ENCODE data around the gene ZIC2. TPM values are rescaled to one million over a fixed set of nuclear protein-coding genes. Genes with fewer than 3 reads are reported as not detected.

The ZIC2 gene
- total RNA-seq, 1 donor from 2014 or later, result 1.8 TPM

- peaks cover 58% of the 10 kb centered on the region for H3K27me3 ChIP-seq (ENCODE audit: insufficient read depth, low read length)
- H3K36me3 ChIP-seq (ENCODE audit: insufficient read depth, low read length), result no peaks in the 10 kb centered on the region
- Mint-ChIP-seq H3K36me3 (ENCODE audit: low read depth, unreplicated experiment) (no peaks in the 10 kb centered on the region), H3K4me1 (ENCODE audit: low read depth, unreplicated experiment) (peaks cover 9% of the 10 kb centered on the region), H3K27ac (ENCODE audit: unreplicated experiment) (no peak overlapping the region), H3K4me3 (ENCODE audit: unreplicated experiment) (no peak overlapping the region), H3K9me3 (ENCODE audit: unreplicated experiment) (peaks cover 8% of the 10 kb centered on the region), H3K27me3 (ENCODE audit: low read depth, unreplicated experiment) (peaks cover 83% of the 10 kb centered on the region)
- no peak for DNase-seq (ENCODE audit: low read depth)
- no peaks in the 10 kb centered on the region for H4K20me1 ChIP-seq (ENCODE audit: insufficient read depth, low read length)
- no peaks in the 10 kb centered on the region for H3K4me1 ChIP-seq (ENCODE audit: insufficient read depth, low read length)
- H3K9me3 ChIP-seq (ENCODE audit: insufficient read depth, low read depth, low read length), result no peaks in the 10 kb centered on the region
- no peak for FAIRE-seq
- H3K27ac ChIP-seq (ENCODE audit: low read depth, low read length), result no peak overlapping the region
- no peak overlapping the region for H2AFZ ChIP-seq (ENCODE audit: low read depth, low read length)
- peaks cover 2% of the 10 kb centered on the region for H3K79me2 ChIP-seq (ENCODE audit: insufficient read depth, low read length)
- no peak overlapping the region for H3K4me3 ChIP-seq (ENCODE audit: insufficient read depth, low read depth, low read length)
- no peak for TF ChIP-seq EZH2 (IDR thresholded peaks at IDR 0.05; ENCODE audit: insufficient read depth, low read length)
- no peak for TF ChIP-seq CTCF (IDR thresholded peaks at IDR 0.05; ENCODE audit: insufficient read depth, low read depth, low read length)
- peak overlapping the region; percentile 7 for H3K4me2 ChIP-seq (ENCODE audit: low read length)
- H3K9ac ChIP-seq (ENCODE audit: low read length), result no peak overlapping the region
Measured at GRCh38 chr13:99992949-99993351, 11.4 kb downstream of the ZIC2 start.

GRCh38 chr13:99993660-99994637, 12.4 kb downstream of the ZIC2 start:
- H3K27ac ChIP-seq (ENCODE audit: low read depth, low read length), result no peak overlapping the region
- no peaks in the 10 kb centered on the region for H4K20me1 ChIP-seq (ENCODE audit: insufficient read depth, low read length)
- H3K9me3 ChIP-seq (ENCODE audit: insufficient read depth, low read depth, low read length), result no peaks in the 10 kb centered on the region
- H3K79me2 ChIP-seq (ENCODE audit: insufficient read depth, low read length), result no peaks in the 10 kb centered on the region
- no peak overlapping the region for H3K27ac Mint-ChIP-seq (ENCODE audit: unreplicated experiment)
- H3K4me1 ChIP-seq (ENCODE audit: insufficient read depth, low read length), result no peaks in the 10 kb centered on the region
- no peak overlapping the region for H3K4me3 ChIP-seq (ENCODE audit: insufficient read depth, low read depth, low read length)
- H2AFZ ChIP-seq (ENCODE audit: low read depth, low read length), result no peak overlapping the region
- peak overlapping the region; percentile 28 for H3K4me2 ChIP-seq (ENCODE audit: low read length)
- no peak overlapping the region for H3K4me3 Mint-ChIP-seq (ENCODE audit: unreplicated experiment)
- H3K4me1 Mint-ChIP-seq (ENCODE audit: low read depth, unreplicated experiment), result peaks cover 9% of the 10 kb centered on the region
- no peak for TF ChIP-seq EZH2 (IDR thresholded peaks at IDR 0.05; ENCODE audit: insufficient read depth, low read length)
- no peak for TF ChIP-seq CTCF (IDR thresholded peaks at IDR 0.05; ENCODE audit: insufficient read depth, low read depth, low read length)
- H3K36me3 Mint-ChIP-seq (ENCODE audit: low read depth, unreplicated experiment), result no peaks in the 10 kb centered on the region
- no peaks in the 10 kb centered on the region for H3K36me3 ChIP-seq (ENCODE audit: insufficient read depth, low read length)
- H3K27me3 ChIP-seq (ENCODE audit: insufficient read depth, low read length), result peaks cover 59% of the 10 kb centered on the region
- H3K9ac ChIP-seq (ENCODE audit: low read length), result no peak overlapping the region
- no peak for FAIRE-seq
- peaks cover 8% of the 10 kb centered on the region for H3K9me3 Mint-ChIP-seq (ENCODE audit: unreplicated experiment)
- DNase-seq (ENCODE audit: low read depth), result no peak
- H3K27me3 Mint-ChIP-seq (ENCODE audit: low read depth, unreplicated experiment), result peaks cover 84% of the 10 kb centered on the region

- H3K36me3 ChIP-seq (ENCODE audit: insufficient read depth, low read length), result no peaks in the 10 kb centered on the region
- Mint-ChIP-seq H3K27ac (ENCODE audit: unreplicated experiment) (no peak overlapping the region), H3K4me1 (ENCODE audit: low read depth, unreplicated experiment) (peaks cover 9% of the 10 kb centered on the region), H3K27me3 (ENCODE audit: low read depth, unreplicated experiment) (peaks cover 80% of the 10 kb centered on the region), H3K9me3 (ENCODE audit: unreplicated experiment) (peaks cover 11% of the 10 kb centered on the region), H3K4me3 (ENCODE audit: unreplicated experiment) (no peak overlapping the region), H3K36me3 (ENCODE audit: low read depth, unreplicated experiment) (no peaks in the 10 kb centered on the region)
- H3K27me3 ChIP-seq (ENCODE audit: insufficient read depth, low read length), result peaks cover 60% of the 10 kb centered on the region
- TF ChIP-seq EZH2 (IDR thresholded peaks at IDR 0.05; ENCODE audit: insufficient read depth, low read length) (no peak), CTCF (IDR thresholded peaks at IDR 0.05; ENCODE audit: insufficient read depth, low read depth, low read length) (no peak)
- no peak overlapping the region for H3K4me2 ChIP-seq (ENCODE audit: low read length)
- FAIRE-seq, result no peak
- H3K27ac ChIP-seq (ENCODE audit: low read depth, low read length), result no peak overlapping the region
- no peak overlapping the region for H2AFZ ChIP-seq (ENCODE audit: low read depth, low read length)
- no peaks in the 10 kb centered on the region for H3K4me1 ChIP-seq (ENCODE audit: insufficient read depth, low read length)
- H3K9me3 ChIP-seq (ENCODE audit: insufficient read depth, low read depth, low read length), result no peaks in the 10 kb centered on the region
- DNase-seq (ENCODE audit: low read depth), result no peak
- no peaks in the 10 kb centered on the region for H4K20me1 ChIP-seq (ENCODE audit: insufficient read depth, low read length)
- H3K79me2 ChIP-seq (ENCODE audit: insufficient read depth, low read length), result no peaks in the 10 kb centered on the region
- H3K9ac ChIP-seq (ENCODE audit: low read length), result no peak overlapping the region
- no peak overlapping the region for H3K4me3 ChIP-seq (ENCODE audit: insufficient read depth, low read depth, low read length)
Measured at GRCh38 chr13:99994638-99995020, 13.0 kb downstream of the ZIC2 start.

All from astrocyte (in vitro differentiated cells and primary cell).